Skeletal muscle tissue (tissue), 4 donors: ENCODE results near the gene OSBPL5. TPM values are rescaled to one million over a fixed set of nuclear protein-coding genes. Genes with fewer than 3 reads are reported as not detected.
A peak's percentile ranks its signal among the peaks of the same experiment; 100 is the strongest.
"Not testable (repeated sequence)": the region's sequence is repeated elsewhere in the genome, so short reads cannot be mapped to it uniquely, and the experiment has no call there.

ENCODE experiments used
- H3K27ac ChIP-seq: one replicate; pipeline ENCODE4 v1.7.0; 2013; ENCODE audit warnings: mild to moderate bottlenecking, low read depth, low read length, inconsistent platforms
- H3K27me3 ChIP-seq, 3 donors: one replicate each; pipeline ENCODE4 v1.7.0; 2013; ENCODE audit warnings: low read length in 3 of 3; ENCODE audit not compliant: control insufficient read depth in 3 of 3, insufficient read depth in 3 of 3
- H3K36me3 ChIP-seq, 3 donors: one replicate each; pipeline ENCODE4 v1.7.0; 2013; ENCODE audit warnings: low read length in 3 of 3; ENCODE audit not compliant: control insufficient read depth in 3 of 3, insufficient read depth in 3 of 3
- H3K4me1 ChIP-seq, 3 donors: one replicate each; pipeline ENCODE4 v1.7.0; 2013; ENCODE audit warnings: low read length in 3 of 3, mild to moderate bottlenecking in 3 of 3; ENCODE audit not compliant: control insufficient read depth in 3 of 3, insufficient read depth in 3 of 3
- H3K4me3 ChIP-seq, 3 donors: one replicate each; pipeline ENCODE4 v1.7.0; 2013; ENCODE audit warnings: low read length in 3 of 3
- H3K9ac ChIP-seq, 3 donors: one replicate each; pipeline ENCODE4 v1.7.0; 2013; ENCODE audit warnings: low read length in 3 of 3, mild to moderate bottlenecking in 3 of 3, moderate library complexity in 2 of 3, low read depth in 1 of 3
- H3K9me3 ChIP-seq, 3 donors: one replicate each; pipeline ENCODE4 v1.7.0; 2013; ENCODE audit warnings: low read length in 3 of 3; ENCODE audit not compliant: control insufficient read depth in 3 of 3
- total RNA-seq: library from RNA; depleted of rRNA; stranded (reverse); fragments of >200 nt; gene quantifications from one replicate; pipeline ENCODE4 v1.2.3, GENCODE V29; 2014
- donor health status: Osteomylitis.

OSBPL5 gene
- total RNA-seq, 1 donor from 2014 or later: 19.3 TPM

DNA sequence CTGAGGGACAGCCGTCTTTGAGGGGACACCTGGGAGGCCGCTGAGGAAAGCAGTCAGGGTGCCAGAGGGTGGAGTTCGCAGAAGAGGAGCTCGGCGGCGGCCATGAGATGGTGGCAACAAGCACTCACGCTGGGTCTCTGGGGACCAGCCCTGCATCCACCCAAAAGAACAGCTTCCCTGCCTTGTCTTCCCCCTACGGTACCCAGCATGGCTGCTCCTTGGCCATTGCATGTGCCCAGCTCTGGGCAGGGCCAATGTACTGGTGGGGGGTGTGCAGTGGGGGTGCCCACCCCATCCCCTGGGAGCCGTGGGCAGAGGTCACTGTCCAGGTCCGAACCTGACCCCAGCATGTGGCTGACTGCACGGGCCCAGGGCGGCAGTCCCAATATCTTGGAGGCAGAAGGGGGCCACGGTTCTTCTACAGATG is 42.3 kb downstream of the OSBPL5 start:
- H3K27me3 ChIP-seq: no peaks in the 10 kb centered on the region
- H3K9ac ChIP-seq: peak overlapping the region in 1 of 3 donors; percentile 25
- H3K4me1 ChIP-seq: peaks cover 18 to 33% (median 32%) of the 10 kb centered on the region in 3 donors
- H3K36me3 ChIP-seq: peaks cover 3 to 10% (median 7%) of the 10 kb centered on the region in 3 donors
- no peak overlapping the region for H3K27ac ChIP-seq
- no peaks in the 10 kb centered on the region for H3K9me3 ChIP-seq
- H3K4me3 ChIP-seq: no peak overlapping the region

DNA sequence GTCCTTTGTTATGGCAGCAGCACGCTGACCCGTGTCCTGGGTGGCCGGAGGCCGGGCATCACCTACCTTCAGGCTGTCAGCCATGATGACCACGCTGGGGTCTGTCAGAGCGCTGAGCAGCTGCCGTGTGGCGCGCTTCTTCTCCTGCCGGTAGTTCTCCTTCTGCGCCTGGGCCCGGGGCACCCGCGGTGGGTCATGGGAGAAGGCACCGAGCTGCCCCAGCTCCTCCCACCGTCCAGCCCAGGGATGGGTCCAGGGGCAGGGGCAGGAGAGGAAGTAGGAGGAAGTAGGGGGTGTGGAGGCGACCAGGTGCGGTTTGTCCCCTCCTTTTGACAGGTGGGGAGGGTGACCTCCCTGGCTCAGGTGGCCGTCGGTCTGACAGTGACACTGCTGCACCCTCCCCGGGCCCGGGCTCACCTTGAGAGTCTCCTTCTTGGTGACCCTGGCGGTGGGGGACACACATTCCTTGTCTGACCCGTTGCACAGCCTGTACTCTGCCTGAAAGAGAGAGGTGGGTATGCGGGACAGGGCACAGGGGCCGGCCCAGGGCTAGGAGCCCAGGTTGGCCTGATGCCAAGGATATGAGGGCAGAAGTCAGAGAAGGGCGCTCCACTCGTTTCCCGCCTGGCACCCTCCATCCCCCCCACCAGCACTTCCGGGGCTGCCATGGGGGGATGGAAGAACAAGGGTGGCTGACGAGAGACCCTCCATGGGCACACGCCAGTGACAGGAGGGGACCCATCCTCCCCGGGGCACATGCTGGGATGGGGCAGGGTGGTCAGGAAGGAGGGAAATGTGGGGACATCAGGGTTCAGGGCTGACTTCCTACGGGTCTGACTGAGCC is 43.0 kb downstream of the OSBPL5 start:
- H3K4me1 ChIP-seq: peaks cover 18 to 32% (median 32%) of the 10 kb centered on the region in 3 donors
- no peak overlapping the region for H3K27ac ChIP-seq
- no peak overlapping the region for H3K4me3 ChIP-seq
- H3K9ac ChIP-seq: peak overlapping the region in 1 of 3 donors; percentile 25
- no peaks in the 10 kb centered on the region for H3K9me3 ChIP-seq
- H3K36me3 ChIP-seq: peaks cover 3 to 10% (median 7%) of the 10 kb centered on the region in 3 donors
- H3K27me3 ChIP-seq: no peaks in the 10 kb centered on the region

DNA sequence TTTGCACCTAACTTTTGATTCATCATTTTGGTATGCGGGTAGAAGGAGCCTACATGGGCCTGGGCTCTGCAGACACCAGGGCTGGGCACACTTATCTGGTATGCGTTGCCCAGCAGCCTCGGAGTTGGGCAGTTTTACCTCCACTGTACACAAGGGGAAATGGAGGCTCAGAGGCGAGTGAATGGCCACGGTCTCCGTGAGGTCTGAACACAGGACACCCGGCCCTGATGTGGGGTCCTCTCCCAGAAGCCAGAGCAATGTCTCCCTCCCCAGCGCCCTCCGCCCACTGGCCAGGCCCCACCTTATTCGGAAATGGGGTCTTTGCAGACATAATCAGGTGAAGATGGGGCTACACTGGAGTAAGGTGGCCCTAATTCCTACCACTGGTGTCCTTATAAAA is 43.7 kb downstream of the OSBPL5 start:
- Histone ChIP-seq H3K36me3 (peaks cover under 1 to 10% (median 7%) of the 10 kb centered on the region in 3 donors), H3K27me3 (no peaks in the 10 kb centered on the region), H3K4me1 (peaks cover 18 to 29% (median 27%) of the 10 kb centered on the region in 3 donors), H3K27ac (no peak overlapping the region), H3K4me3 (no peak overlapping the region), H3K9ac (no peak overlapping the region), H3K9me3 (no peaks in the 10 kb centered on the region)

DNA sequence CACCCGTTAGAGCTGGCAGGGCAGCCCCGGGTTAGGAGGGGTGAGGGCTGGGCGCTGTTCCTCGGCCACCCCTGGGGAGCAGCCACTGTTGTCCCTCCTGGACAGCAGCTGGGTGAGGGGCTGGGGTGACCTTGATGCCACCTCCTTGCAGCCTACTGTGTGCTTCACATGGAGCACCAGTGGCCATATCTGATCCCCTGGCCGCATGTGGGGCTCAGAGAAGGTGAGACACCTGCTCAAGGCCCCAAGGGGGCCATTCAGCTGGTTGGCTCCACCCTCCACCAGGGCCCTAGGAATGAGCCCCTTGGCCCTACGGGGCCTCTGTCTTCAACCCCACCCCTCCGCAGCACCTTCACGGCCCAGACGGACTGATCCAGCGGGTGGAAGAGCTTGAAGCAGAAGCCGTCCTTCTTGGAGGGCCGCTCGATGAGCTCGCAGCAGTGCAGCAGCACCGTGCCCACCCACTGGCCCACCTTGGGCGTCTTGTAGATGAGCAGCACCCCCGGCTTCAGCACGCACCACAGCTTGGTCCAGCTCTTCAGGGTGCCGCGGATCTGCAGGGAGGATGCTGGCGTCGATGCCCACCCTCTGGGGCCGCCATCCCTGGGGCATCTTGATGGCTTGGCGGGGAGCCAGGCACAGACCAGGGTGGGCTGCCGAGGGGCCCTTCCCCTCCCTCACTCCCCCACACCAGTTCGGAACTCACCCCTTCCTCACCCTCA is 44.9 kb downstream of the OSBPL5 start:
- Histone ChIP-seq H3K36me3 (peaks cover 0 to 10% (median 7%) of the 10 kb centered on the region in 3 donors), H3K4me1 (peaks cover 18 to 25% (median 24%) of the 10 kb centered on the region in 3 donors), H3K9me3 (no peaks in the 10 kb centered on the region), H3K27ac (no peak overlapping the region), H3K27me3 (no peaks in the 10 kb centered on the region), H3K9ac (no peak overlapping the region), H3K4me3 (no peak overlapping the region)

DNA sequence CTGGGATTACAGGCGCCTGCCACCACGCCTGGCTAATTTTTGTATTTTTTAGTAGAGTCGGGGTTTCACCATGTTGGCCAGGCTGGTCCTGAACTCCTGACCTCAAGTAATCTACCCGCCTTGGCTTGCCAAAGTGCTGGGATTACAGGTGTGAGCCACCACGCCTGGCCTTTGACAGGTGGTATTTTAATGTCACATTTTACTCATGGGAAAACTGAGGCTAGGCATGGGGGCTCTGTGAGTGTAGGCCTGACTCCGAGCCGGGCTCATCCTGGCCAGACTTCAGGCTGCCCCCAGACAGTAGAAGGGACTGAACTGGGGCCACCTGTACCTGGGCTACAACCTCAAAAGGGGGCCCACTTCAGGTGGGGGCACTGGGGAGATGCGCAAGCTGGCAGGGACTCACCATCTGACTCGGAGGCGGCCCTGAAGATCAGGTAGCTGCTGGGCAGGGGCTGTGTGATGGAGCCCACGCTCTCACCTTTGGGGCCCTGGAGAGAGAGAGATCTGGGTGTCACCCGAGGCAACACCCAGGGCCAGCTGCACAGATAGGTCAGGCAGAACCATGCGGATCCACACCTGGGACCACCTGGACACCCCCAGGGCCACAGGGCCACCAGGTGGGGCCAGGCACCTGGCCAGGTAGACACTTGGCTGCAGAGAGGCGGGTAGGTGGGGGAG is 45.8 kb downstream of the OSBPL5 start:
- no peaks in the 10 kb centered on the region for H3K27me3 ChIP-seq
- H3K36me3 ChIP-seq: peaks cover 0 to 10% (median 7%) of the 10 kb centered on the region in 3 donors
- peaks cover 9 to 17% (median 16%) of the 10 kb centered on the region in 3 donors for H3K4me1 ChIP-seq
- H3K9me3 ChIP-seq: no peaks in the 10 kb centered on the region
- H3K27ac ChIP-seq: no peak overlapping the region
- no peak overlapping the region for H3K4me3 ChIP-seq
- H3K9ac ChIP-seq: no peak overlapping the region

DNA sequence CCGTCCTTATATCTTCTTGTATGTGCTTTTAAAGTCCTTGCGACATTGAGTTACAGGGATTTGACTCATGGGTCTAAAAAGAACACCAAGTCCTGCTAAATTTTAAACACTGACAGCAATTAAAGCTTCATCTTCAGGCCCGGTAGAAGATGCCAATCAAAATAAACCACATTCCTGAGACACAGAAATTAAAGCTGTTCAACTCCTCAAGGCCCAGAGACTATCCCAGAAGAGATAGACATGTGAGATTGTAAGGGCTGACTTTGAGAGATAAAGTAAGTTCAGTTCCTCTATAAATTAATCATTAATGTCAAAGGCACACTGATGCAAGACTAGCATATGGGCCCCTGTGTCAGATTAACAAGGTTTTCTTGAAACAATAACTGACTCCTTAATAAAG is 49.8 kb downstream of the OSBPL5 start:
- Histone ChIP-seq H3K9me3 (no peaks in the 10 kb centered on the region), H3K27me3 (no peaks in the 10 kb centered on the region), H3K4me1 (no peaks in the 10 kb centered on the region), H3K4me3 (no peak overlapping the region), H3K36me3 (peaks cover 0 to 4% (median 3%) of the 10 kb centered on the region in 3 donors), H3K27ac (no peak overlapping the region), H3K9ac (no peak overlapping the region)

DNA sequence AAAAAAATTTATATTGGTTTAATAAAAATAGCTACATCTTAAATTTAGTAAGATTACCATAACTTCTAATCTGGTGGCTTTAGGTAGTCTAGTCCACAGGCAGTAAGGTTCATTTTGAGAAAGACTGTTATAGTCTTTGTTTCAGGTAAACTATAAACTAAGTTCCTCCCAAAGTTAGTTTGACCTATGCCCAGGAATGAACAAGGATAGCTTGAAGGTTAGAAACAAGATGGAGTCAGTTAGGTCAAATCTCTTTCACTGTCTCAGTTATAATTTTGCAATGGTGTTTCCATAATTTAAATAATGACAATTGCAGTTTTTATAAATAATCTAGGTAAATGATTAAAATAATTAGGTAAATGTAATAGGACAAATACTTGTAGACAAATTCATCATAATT is 51.4 kb downstream of the OSBPL5 start:
- not testable (repeated sequence) for H3K27ac ChIP-seq, H3K9ac ChIP-seq, H3K4me3 ChIP-seq, H3K9me3 ChIP-seq, H3K4me1 ChIP-seq, H3K27me3 ChIP-seq, H3K36me3 ChIP-seq

DNA sequence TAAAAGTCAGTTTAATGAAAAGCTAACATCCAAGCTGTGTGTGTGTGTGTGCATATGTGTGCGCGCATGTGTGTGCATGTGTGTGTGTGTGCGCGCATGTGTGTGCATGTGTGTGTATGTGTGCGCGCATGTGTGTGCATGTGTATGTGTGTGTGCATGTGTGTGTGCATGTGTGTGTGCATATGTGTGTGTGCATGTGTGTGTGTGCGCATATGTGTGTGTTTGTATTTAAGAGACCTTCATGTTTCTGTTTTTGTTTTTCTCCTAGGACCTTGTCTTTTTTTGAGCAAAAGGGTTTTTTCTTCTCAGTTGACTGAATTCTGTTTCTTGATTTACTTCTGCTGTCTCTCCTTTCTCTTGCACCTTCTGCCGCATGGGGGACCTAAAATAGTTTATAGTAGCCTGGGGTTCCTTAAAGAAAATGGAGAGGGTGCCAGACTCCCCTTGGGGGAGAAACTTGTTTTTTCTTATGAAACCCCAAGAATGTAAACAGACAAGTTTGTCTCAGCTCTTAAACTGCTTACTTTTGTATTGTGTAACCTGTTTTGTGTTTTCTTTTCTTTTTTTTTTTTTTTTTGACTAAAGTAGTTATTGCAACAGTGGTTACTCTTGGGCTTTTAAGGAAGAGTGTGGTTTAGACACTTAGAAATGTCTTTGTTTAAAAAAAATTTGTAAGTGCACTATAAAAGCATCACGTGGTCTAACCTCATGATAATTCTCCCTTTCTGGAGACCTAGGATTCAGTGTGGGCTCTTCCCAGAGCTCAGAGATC is 53.0 kb downstream of the OSBPL5 start:
- no peaks in the 10 kb centered on the region for H3K9me3 ChIP-seq
- H3K36me3 ChIP-seq: peaks cover 0 to 6% (median 4%) of the 10 kb centered on the region in 3 donors
- H3K4me3 ChIP-seq: no peak overlapping the region
- H3K9ac ChIP-seq: no peak overlapping the region
- H3K27me3 ChIP-seq: no peaks in the 10 kb centered on the region
- H3K27ac ChIP-seq: no peak overlapping the region
- no peaks in the 10 kb centered on the region for H3K4me1 ChIP-seq

DNA sequence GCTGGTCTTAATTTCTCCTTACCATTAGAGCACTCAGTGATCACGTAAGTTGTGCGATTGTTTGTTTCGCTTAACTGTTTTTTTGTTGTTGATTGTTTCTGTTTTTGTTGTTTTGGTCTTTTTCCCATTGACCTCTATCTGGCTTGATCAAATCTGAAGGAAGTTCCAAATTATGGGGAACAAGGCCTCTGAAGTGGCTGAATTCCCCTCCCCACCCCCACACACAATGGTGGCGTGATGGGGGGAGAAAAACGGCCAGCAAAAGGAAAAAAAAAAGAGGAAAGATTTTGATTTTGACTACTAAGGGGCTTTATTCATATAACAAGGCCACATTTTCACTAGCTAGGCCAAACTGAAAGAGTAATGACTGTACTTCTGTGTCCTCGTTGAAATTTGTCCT is 53.6 kb downstream of the OSBPL5 start:
- no peaks in the 10 kb centered on the region for H3K4me1 ChIP-seq
- no peak overlapping the region for H3K27ac ChIP-seq
- no peaks in the 10 kb centered on the region for H3K9me3 ChIP-seq
- no peak overlapping the region for H3K4me3 ChIP-seq
- H3K36me3 ChIP-seq: peaks cover 0 to 9% (median 9%) of the 10 kb centered on the region in 3 donors
- H3K27me3 ChIP-seq: no peaks in the 10 kb centered on the region
- H3K9ac ChIP-seq: no peak overlapping the region
